Smooth muscle cell (in vitro differentiated cells): ENCODE data around the gene GPR132. TPM values are rescaled to one million over a fixed set of nuclear protein-coding genes. Genes with fewer than 3 reads are reported as not detected.

ENCODE experiments used
- DNase-seq: peaks from one replicate; lab custom pipeline; 2025; ENCODE audit not compliant: unreplicated experiment; lab: John Stamatoyannopoulos, UW
- H2AFZ ChIP-seq: fragments of 200-600 bp; sonication (generic); 2 replicates; pipeline ENCODE4 v1.6.0; 2016; ENCODE audit warnings: antibody characterized with exemption, low read depth, mild to moderate bottlenecking
- H3F3A ChIP-seq: fragments of 200-600 bp; sonication (generic); 2 replicates; pipeline ENCODE4 v1.6.0; 2017; ENCODE audit warnings: antibody characterized with exemption, low read depth
- H3K27ac ChIP-seq: fragments of 200-600 bp; sonication (generic); 2 replicates; pipeline ENCODE4 v1.5.1; 2016; ENCODE audit warnings: low read depth, mild to moderate bottlenecking
- H3K27me3 ChIP-seq: fragments of 200-600 bp; sonication (generic); 2 replicates; pipeline ENCODE4 v1.6.1; 2016; ENCODE audit warnings: low read depth, mild to moderate bottlenecking
- H3K36me3 ChIP-seq: fragments of 200-600 bp; sonication (generic); 2 replicates; pipeline ENCODE4 v1.5.1; 2016; ENCODE audit warnings: low read depth
- H3K4me1 ChIP-seq: fragments of 200-600 bp; sonication (generic); 2 replicates; pipeline ENCODE4 v1.5.1; 2016; ENCODE audit warnings: low read depth
- H3K4me2 ChIP-seq: fragments of 200-600 bp; sonication (generic); 2 replicates; pipeline ENCODE4 v1.6.0; 2016; ENCODE audit warnings: mild to moderate bottlenecking
- H3K4me3 ChIP-seq: fragments of 200-600 bp; sonication (generic); 2 replicates; pipeline ENCODE4 v1.5.1; 2016; ENCODE audit warnings: mild to moderate bottlenecking
- H3K79me2 ChIP-seq: fragments of 200-600 bp; sonication (generic); 2 replicates; pipeline ENCODE4 v1.6.0; 2016; ENCODE audit warnings: low read depth, mild to moderate bottlenecking
- H3K9ac ChIP-seq: fragments of 200-600 bp; sonication (generic); 2 replicates; pipeline ENCODE4 v1.6.0; 2016; ENCODE audit warnings: low read depth
- H3K9me3 ChIP-seq: fragments of 200-600 bp; sonication (generic); replicated peaks from 2 replicates; pipeline ENCODE4 v1.5.1; 2016; ENCODE audit warnings: low read depth
- H4K20me1 ChIP-seq: fragments of 200-600 bp; sonication (generic); 2 replicates; pipeline ENCODE4 v1.6.0; 2016; ENCODE audit warnings: low read depth
- WGBS: methylation state at CpG from one replicate; pipeline ENCODE4 v1.1.7; 2016; ENCODE audit warnings: low lambda C conversion rate; 5-methylcytosine and 5-hydroxymethylcytosine counted together
- polyA plus RNA-seq: library from polyadenylated mRNA; unstranded; fragments of >200 nt; fragmentation: Nextera tagmentation; extraction: Ambion mirVana; gene quantifications from 2 replicates; pipeline ENCODE4 v1.2.1, GENCODE V29; 2016
- total RNA-seq: library from RNA; depleted of rRNA; stranded (reverse); fragments of >200 nt; gene quantifications from 2 replicates; pipeline ENCODE4 v1.2.3, GENCODE V29; 2014
- TF ChIP-seq, protein P1 (sequence below): fragments of 200-600 bp; sonication (generic); IDR thresholded peaks from 2 replicates; pipeline ENCODE4 v1.5.1; 2017; ENCODE audit warnings: borderline replicate concordance, mild to moderate bottlenecking, antibody characterized with exemption; ENCODE audit not compliant: insufficient read depth, poor library complexity, severe bottlenecking

The GPR132 gene
- total and polyA plus RNA-seq, 2 experiments from 2014 or later, result 0.18 to 0.62 TPM

DNA sequence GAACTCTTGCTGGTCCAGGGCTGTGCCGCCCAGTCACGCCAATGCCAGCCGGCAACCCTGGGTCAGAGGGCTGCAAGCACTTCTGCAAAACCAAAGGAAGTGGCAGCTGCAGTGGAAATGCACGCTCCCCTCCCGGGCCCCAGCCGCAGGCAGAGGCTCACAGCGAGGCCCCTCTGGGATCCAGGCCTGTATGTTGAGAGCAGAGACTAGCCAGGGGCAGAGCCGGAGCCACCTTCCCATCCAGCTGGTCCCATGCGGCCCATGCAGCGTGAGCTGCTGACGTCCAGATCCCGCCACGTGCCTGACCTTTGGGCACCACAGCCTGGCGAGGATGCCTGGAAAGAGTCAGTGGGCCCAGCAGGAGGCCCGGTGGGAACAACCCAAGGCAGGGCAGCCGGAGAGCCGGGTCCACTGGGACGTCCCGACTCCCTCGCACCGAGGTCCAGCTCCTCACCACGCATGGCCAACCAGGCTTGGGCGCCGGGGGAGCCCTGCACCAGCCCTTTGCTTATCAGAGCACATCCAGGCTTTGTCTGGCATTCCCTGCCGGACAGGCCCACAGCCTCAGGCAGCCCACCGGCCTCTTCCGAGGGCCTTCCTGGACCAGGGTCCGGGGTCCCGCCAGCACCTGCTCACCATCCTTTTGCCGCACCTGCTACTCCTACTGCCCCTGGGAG is 4.3 kb downstream of the GPR132 start:
- 83% methylated on average over 29 of the region's 30 CpGs for WGBS
- Histone ChIP-seq H3K9me3 (no peaks in the 10 kb centered on the region), H3K36me3 (no peaks in the 10 kb centered on the region), H3K4me2 (no peak overlapping the region), H3K27me3 (no peaks in the 10 kb centered on the region), H3K9ac (no peak overlapping the region), H3K79me2 (no peaks in the 10 kb centered on the region), H3K4me1 (peaks cover 7% of the 10 kb centered on the region), H3F3A (no peaks in the 10 kb centered on the region), H3K27ac (no peak overlapping the region), H2AFZ (no peak overlapping the region), H4K20me1 (no peaks in the 10 kb centered on the region), H3K4me3 (no peak overlapping the region)
- DNase-seq, result no peak
- TF ChIP-seq, protein P1, sequence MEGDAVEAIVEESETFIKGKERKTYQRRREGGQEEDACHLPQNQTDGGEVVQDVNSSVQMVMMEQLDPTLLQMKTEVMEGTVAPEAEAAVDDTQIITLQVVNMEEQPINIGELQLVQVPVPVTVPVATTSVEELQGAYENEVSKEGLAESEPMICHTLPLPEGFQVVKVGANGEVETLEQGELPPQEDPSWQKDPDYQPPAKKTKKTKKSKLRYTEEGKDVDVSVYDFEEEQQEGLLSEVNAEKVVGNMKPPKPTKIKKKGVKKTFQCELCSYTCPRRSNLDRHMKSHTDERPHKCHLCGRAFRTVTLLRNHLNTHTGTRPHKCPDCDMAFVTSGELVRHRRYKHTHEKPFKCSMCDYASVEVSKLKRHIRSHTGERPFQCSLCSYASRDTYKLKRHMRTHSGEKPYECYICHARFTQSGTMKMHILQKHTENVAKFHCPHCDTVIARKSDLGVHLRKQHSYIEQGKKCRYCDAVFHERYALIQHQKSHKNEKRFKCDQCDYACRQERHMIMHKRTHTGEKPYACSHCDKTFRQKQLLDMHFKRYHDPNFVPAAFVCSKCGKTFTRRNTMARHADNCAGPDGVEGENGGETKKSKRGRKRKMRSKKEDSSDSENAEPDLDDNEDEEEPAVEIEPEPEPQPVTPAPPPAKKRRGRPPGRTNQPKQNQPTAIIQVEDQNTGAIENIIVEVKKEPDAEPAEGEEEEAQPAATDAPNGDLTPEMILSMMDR, result no peak

DNA sequence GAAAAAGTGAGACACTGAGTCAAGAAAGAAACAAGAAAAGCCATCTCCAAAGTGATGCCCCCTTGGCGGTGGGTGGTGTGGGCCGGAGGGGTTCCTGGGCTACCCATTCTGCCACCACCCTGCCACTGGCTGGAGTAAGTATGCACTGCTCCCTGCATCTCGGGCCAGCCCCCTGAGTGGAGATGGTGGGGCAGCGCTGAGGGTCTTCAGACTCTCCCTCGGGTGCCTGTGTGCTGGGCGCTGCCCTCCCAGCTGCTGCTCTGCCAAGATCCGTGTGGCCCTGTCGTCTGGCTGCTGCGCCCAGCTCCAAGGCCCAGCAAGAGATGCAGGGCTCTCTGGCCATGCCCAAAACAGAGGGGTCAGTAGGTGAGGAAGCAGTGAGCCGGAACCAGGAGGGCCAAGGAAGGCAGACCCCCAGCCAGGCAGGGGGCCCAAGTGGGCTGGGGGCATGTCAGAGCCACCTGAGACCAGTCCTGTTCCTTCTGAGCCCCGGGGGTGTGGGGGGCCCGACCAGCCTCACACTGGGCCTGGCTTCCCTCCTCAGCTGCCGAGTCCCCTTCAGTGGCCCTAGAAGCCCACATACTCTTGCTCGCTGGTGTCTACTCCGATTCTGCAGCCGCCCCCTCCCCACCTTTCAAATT is 5.2 kb downstream of the GPR132 start:
- no peaks in the 10 kb centered on the region for H3K9me3 ChIP-seq
- no peaks in the 10 kb centered on the region for H3K27me3 ChIP-seq
- no peaks in the 10 kb centered on the region for H3F3A ChIP-seq
- no peak overlapping the region for H3K4me2 ChIP-seq
- peaks cover 4% of the 10 kb centered on the region for H3K4me1 ChIP-seq
- TF ChIP-seq, protein P1, result no peak
- 94% methylated on average over 16 of the region's 16 CpGs for WGBS
- DNase-seq, result no peak
- no peak overlapping the region for H3K27ac ChIP-seq
- no peaks in the 10 kb centered on the region for H4K20me1 ChIP-seq
- H3K79me2 ChIP-seq, result no peaks in the 10 kb centered on the region
- no peak overlapping the region for H3K9ac ChIP-seq
- no peaks in the 10 kb centered on the region for H3K36me3 ChIP-seq
- H2AFZ ChIP-seq, result no peak overlapping the region
- H3K4me3 ChIP-seq, result no peak overlapping the region

DNA sequence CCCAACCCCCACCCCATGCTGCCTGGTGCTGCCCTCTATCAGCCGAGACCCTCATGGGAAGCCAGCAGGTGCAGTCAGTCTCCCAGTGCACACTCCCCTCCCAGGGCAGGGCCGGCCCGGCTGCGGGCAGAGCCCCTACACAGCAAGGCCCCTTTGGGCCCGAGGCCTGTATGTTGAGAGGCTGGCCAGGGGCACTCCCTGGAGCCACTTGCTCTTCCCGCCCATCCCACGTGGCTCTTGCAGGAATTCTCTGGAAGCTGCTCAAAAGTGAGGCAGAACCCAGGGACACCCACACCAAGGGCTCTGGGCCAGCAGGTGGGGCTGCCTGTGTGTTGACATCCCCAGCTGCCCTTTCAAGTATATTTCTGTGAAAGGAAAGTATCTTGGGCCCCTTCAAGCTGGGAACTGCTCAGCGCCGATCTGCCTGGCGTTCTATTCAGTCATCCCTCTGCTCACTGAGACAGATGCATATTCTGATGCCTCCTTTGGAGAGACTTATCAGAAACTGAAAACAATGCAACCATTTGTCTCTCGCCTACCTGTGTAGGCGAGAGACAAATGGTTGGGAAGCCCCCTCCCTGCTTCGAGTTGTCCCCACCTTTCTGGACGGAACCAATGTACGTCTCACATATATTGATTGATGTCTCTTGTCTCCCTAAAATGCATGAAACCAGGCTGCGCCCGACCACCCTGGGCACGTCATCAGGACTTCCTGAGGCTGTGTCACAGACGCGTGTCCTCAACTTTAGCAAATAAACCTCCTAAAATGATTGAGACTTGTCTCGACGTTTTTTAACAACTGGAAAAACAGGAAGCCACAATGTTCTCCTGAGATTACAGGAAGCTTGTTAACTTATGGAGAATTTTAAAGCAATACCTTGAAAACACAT is 6.0 kb downstream of the GPR132 start:
- Histone ChIP-seq H2AFZ (no peak overlapping the region), H3F3A (no peaks in the 10 kb centered on the region), H3K36me3 (no peaks in the 10 kb centered on the region), H4K20me1 (no peaks in the 10 kb centered on the region), H3K9me3 (no peaks in the 10 kb centered on the region), H3K9ac (no peak overlapping the region), H3K27ac (no peak overlapping the region), H3K27me3 (no peaks in the 10 kb centered on the region), H3K79me2 (no peaks in the 10 kb centered on the region), H3K4me2 (no peak overlapping the region), H3K4me3 (no peak overlapping the region), H3K4me1 (no peaks in the 10 kb centered on the region)
- WGBS, result 86% methylated on average over 22 of the region's 22 CpGs
- TF ChIP-seq, protein P1, result no peak
- no peak for DNase-seq
